Progenitor cell of endocrine pancreas (in vitro differentiated cells): Measurements from ENCODE around the gene DYTN. TPM values are rescaled to one million over a fixed set of nuclear protein-coding genes. Genes with fewer than 3 reads are reported as not detected.
"Not testable (repeated sequence)": the region's sequence is repeated elsewhere in the genome, so short reads cannot be mapped to it uniquely, and the experiment has no call there.

ENCODE experiments used
- DNase-seq: peaks from one replicate; pipeline ENCODE4 v3.0.0; 2021; ENCODE audit warnings: low spot score; ENCODE audit not compliant: unreplicated experiment
- H3K27ac Mint-ChIP-seq: 2 replicates; pipeline ENCODE4 v1.8.0; 2021; ENCODE audit warnings: mild to moderate bottlenecking, moderate library complexity, mixed read lengths
- H3K27me3 Mint-ChIP-seq: 2 replicates; pipeline ENCODE4 v1.8.0; 2021; ENCODE audit warnings: mixed read lengths
- H3K36me3 Mint-ChIP-seq: 2 replicates; pipeline ENCODE4 v1.8.0; 2022; ENCODE audit warnings: mixed read lengths; ENCODE audit not compliant: insufficient read depth
- H3K4me1 Mint-ChIP-seq: 2 replicates; pipeline ENCODE4 v1.8.0; 2021; ENCODE audit warnings: low read depth, mixed read lengths
- H3K4me3 Mint-ChIP-seq: 2 replicates; pipeline ENCODE4 v1.8.0; 2021; ENCODE audit warnings: low read depth, mild to moderate bottlenecking, moderate library complexity, mixed read lengths
- H3K9me3 Mint-ChIP-seq: 2 replicates; pipeline ENCODE4 v1.8.0; 2021; ENCODE audit warnings: low read depth, mixed read lengths
- CTCF ChIP-seq: fragments of 200-600 bp; sonication (generic); IDR thresholded peaks from one replicate; pipeline ENCODE4 v1.5.0; 2021; ENCODE audit warnings: antibody characterized with exemption, mild to moderate bottlenecking; ENCODE audit not compliant: unreplicated experiment
- total RNA-seq: library from RNA; stranded (reverse); gene quantifications from 2 replicates; pipeline ENCODE4 v1.2.1, GENCODE V29; 2021

DYTN gene
- total RNA-seq, 1 donor from 2014 or later: not detected

GRCh38 chr2:206728277-206729199 is 10.3 kb upstream of the DYTN start:
- no peak overlapping the region for H3K27ac Mint-ChIP-seq
- DNase-seq: no peak
- no peaks in the 10 kb centered on the region for H3K4me1 Mint-ChIP-seq
- H3K36me3 Mint-ChIP-seq: no peaks in the 10 kb centered on the region
- H3K4me3 Mint-ChIP-seq: no peak overlapping the region
- no peaks in the 10 kb centered on the region for H3K9me3 Mint-ChIP-seq
- H3K27me3 Mint-ChIP-seq: peaks cover 19% of the 10 kb centered on the region
- no peak for TF ChIP-seq CTCF

- no peak for DNase-seq
- no peak for TF ChIP-seq CTCF
- Mint-ChIP-seq H3K36me3 (no peaks in the 10 kb centered on the region), H3K9me3 (no peaks in the 10 kb centered on the region), H3K4me1 (no peaks in the 10 kb centered on the region), H3K27me3 (peaks cover 20% of the 10 kb centered on the region), H3K4me3 (no peak overlapping the region), H3K27ac (no peak overlapping the region)
Observed at GRCh38 chr2:206727287-206727686, 9.1 kb upstream of the DYTN start.

GRCh38 chr2:206723288-206723687 is 5.1 kb upstream of the DYTN start:
- TF ChIP-seq CTCF: no peak
- no peak overlapping the region for H3K4me3 Mint-ChIP-seq
- peaks cover 17% of the 10 kb centered on the region for H3K27me3 Mint-ChIP-seq
- no peak overlapping the region for H3K27ac Mint-ChIP-seq
- H3K36me3 Mint-ChIP-seq: no peaks in the 10 kb centered on the region
- DNase-seq: no peak
- H3K4me1 Mint-ChIP-seq: no peaks in the 10 kb centered on the region
- H3K9me3 Mint-ChIP-seq: peaks cover 4% of the 10 kb centered on the region

GRCh38 chr2:206721256-206721920 is 3.2 kb upstream of the DYTN start:
- peaks cover 4% of the 10 kb centered on the region for H3K9me3 Mint-ChIP-seq
- DNase-seq: no peak
- TF ChIP-seq CTCF: no peak
- H3K4me1 Mint-ChIP-seq: no peaks in the 10 kb centered on the region
- no peak overlapping the region for H3K4me3 Mint-ChIP-seq
- H3K36me3 Mint-ChIP-seq: no peaks in the 10 kb centered on the region
- peaks cover 15% of the 10 kb centered on the region for H3K27me3 Mint-ChIP-seq
- no peak overlapping the region for H3K27ac Mint-ChIP-seq

GRCh38 chr2:206716623-206717022 is 1.6 kb downstream of the DYTN start:
- Mint-ChIP-seq H3K27me3 (peaks cover 32% of the 10 kb centered on the region), H3K4me1 (no peaks in the 10 kb centered on the region), H3K27ac (no peak overlapping the region), H3K36me3 (no peaks in the 10 kb centered on the region), H3K4me3 (no peak overlapping the region), H3K9me3 (peaks cover 4% of the 10 kb centered on the region)
- no peak for TF ChIP-seq CTCF
- DNase-seq: no peak

GRCh38 chr2:206715183-206715582 is 3.0 kb downstream of the DYTN start:
- not testable (repeated sequence) for H3K4me3 Mint-ChIP-seq, H3K36me3 Mint-ChIP-seq, H3K4me1 Mint-ChIP-seq, DNase-seq, H3K27ac Mint-ChIP-seq, H3K9me3 Mint-ChIP-seq
- peaks cover 35% of the 10 kb centered on the region for H3K27me3 Mint-ChIP-seq
